Upper lobe of left lung (tissue), 6 donors: ENCODE measurements around the gene GNB3. TPM values are rescaled to one million over a fixed set of nuclear protein-coding genes. Genes with fewer than 3 reads are reported as not detected.

Experiments used
- ATAC-seq, 2 donors: fragments of 200-7000 bp; cut with Tn5 transposase; one replicate each; pipeline ENCODE4 v1.9.1; 2022; ENCODE audit warnings: mild to moderate bottlenecking in 2 of 2, moderate library complexity in 2 of 2; ENCODE audit not compliant: low FRiP score in 2 of 2
- DNase-seq, 2 donors: peaks; one replicate each; pipeline ENCODE4 v3.0.0-alpha.2; 2019 to 2020
- H3K27ac ChIP-seq, 4 donors: fragments of 200-600 bp; sonication (generic); one replicate each; pipeline ENCODE4 v1.5.1; 2016 to 2019
- H3K27me3 ChIP-seq, 4 donors: fragments of 200-600 bp; sonication (generic); one replicate each; pipeline ENCODE4 v1.5.1; 2017 to 2019
- H3K36me3 ChIP-seq, 4 donors: fragments of 200-600 bp; sonication (generic); one replicate each; pipeline ENCODE4 v1.5.1; 2016 to 2019
- H3K4me1 ChIP-seq, 4 donors: fragments of 200-600 bp; sonication (generic); one replicate each; pipeline ENCODE4 v1.5.1; 2018 to 2019
- H3K4me3 ChIP-seq, 4 donors: fragments of 200-600 bp; sonication (generic); one replicate each; pipeline ENCODE4 v1.5.1; 2017 to 2019; ENCODE audit warnings: mild to moderate bottlenecking in 2 of 4, moderate library complexity in 1 of 4
- H3K9me3 ChIP-seq, 4 donors: fragments of 200-600 bp; sonication (generic); one replicate each; pipeline ENCODE4 v1.5.1; 2018 to 2019
- EP300 ChIP-seq, 4 donors: sonication (generic); formaldehyde crosslinking; IDR thresholded peaks; one replicate each; pipeline ENCODE4 v1.5.1; 2017; ENCODE audit warnings: antibody characterized with exemption in 4 of 4, control low read depth in 2 of 4
- POLR2A ChIP-seq, 4 donors: fragments of 450-650 bp; IDR thresholded peaks; one replicate each; pipeline ENCODE4 v1.5.1; 2016 to 2017; ENCODE audit warnings: antibody characterized with exemption in 4 of 4, mild to moderate bottlenecking in 2 of 4
- POLR2AphosphoS5 ChIP-seq, 2 donors: sonication (generic); formaldehyde crosslinking; IDR thresholded peaks; one replicate each; pipeline ENCODE4 v1.5.1; 2017; ENCODE audit warnings: antibody characterized with exemption in 2 of 2
- WGBS, 2 donors: methylation state at CpG; one replicate each; pipeline ENCODE4 v1.1.5; 2017 to 2018; 5-methylcytosine and 5-hydroxymethylcytosine counted together
- total RNA-seq, 6 donors: library from RNA; depleted of rRNA in 4 of 6; stranded (reverse); fragments of >200 nt in 4 of 6; gene quantifications; one replicate each; pipeline versions ENCODE4 v1.1.0 to v1.2.1, GENCODE V29; 2016 to 2021
- TF ChIP-seq, protein P1 (sequence below), 6 experiments: fragments of 450-650 bp in 4 of 6; fragments of 200-600 bp in 2 of 6; sonication (generic) in 2 of 6; IDR thresholded peaks; one replicate each; pipeline ENCODE4 v1.5.1; 2016 to 2019; ENCODE audit warnings: antibody characterized with exemption in 6 of 6
- donor health status: DM: no; HTN: no; CAD: no; lungs with moderate emphysema.
- donor health status: DM: no; HTN: yes; CAD: no; lungs with severe emphysema.

Gene GNB3
- total RNA-seq, 6 donors from 2014 or later, result 0.44 to 1.4 (median 0.86) TPM; not detected in 1

DNA sequence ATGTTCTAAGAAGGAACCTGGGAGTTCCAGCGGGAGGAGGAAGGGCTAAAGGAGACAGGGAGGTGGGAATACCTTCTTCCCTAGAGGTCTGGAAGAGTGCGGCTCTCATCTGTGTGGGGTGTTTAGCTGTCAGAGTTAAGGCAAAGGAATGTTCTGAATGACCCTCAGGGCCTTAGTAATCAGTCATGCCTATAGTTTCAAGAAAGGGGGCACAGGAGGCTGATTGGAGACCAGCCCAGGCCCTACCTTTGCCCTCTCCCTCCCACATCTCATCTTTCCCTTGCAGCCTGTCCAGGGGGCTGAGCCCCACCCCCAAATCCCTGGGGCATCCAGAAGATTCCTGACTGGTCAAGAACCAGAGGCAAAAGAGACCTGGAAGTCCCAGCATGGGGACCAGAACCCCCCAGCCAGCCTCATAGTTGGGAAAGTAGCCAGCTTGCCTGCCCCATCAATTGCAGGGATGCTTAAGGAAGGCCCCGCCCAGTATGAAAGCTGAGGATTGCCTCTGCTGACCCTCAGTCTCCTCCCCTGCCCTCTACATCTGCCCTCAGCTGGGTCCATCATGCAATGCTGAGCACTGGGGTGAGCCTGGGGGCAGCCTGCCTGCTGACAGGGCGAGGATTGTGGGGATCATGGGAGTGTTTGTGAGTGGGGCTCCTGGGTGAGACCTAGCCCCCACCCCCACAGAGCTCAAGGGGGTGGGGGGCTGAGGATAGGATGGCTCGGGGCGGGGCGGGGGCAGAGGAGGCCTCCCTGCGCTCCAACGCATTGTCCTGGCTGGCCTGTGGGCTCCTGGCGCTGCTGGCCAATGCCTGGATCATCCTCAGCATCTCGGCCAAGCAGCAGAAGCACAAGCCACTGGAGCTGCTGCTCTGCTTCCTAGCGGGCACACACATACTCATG is 17.3 kb upstream of the GNB3 start:
- 74 to 87% methylated on average over 4 to 12 of the region's 12 CpGs for WGBS, 2 donors
- no peak for ATAC-seq
- Histone ChIP-seq H3K27me3 (peaks cover 0 to 11% (median 5%) of the 10 kb centered on the region in 4 donors), H3K36me3 (no peaks in the 10 kb centered on the region), H3K9me3 (no peaks in the 10 kb centered on the region), H3K4me3 (no peak overlapping the region), H3K4me1 (peaks cover 23 to 39% (median 32%) of the 10 kb centered on the region in 4 donors), H3K27ac (no peak overlapping the region)
- TF ChIP-seq POLR2AphosphoS5 (IDR thresholded peaks at IDR 0.05), result no peak
- no peak for TF ChIP-seq POLR2A (IDR thresholded peaks at IDR 0.05)
- no peak for TF ChIP-seq EP300 (IDR thresholded peaks at IDR 0.05)
- DNase-seq, result peak in 1 of 2 donors; percentile 66

- ATAC-seq (no peak), DNase-seq (peak in 1 of 2 donors; percentile 66)
- Histone ChIP-seq H3K27ac (no peak overlapping the region), H3K36me3 (no peaks in the 10 kb centered on the region), H3K27me3 (peaks cover 0 to 18% (median 9%) of the 10 kb centered on the region in 4 donors), H3K9me3 (no peaks in the 10 kb centered on the region), H3K4me1 (peaks cover 23 to 47% (median 38%) of the 10 kb centered on the region in 4 donors), H3K4me3 (no peak overlapping the region)
- 91 to 97% methylated on average over 19 to 37 of the region's 37 CpGs for WGBS, 2 donors
- TF ChIP-seq POLR2AphosphoS5 (IDR thresholded peaks at IDR 0.05) (no peak), EP300 (IDR thresholded peaks at IDR 0.05) (no peak), POLR2A (IDR thresholded peaks at IDR 0.05) (no peak)
- TF ChIP-seq, protein P1, sequence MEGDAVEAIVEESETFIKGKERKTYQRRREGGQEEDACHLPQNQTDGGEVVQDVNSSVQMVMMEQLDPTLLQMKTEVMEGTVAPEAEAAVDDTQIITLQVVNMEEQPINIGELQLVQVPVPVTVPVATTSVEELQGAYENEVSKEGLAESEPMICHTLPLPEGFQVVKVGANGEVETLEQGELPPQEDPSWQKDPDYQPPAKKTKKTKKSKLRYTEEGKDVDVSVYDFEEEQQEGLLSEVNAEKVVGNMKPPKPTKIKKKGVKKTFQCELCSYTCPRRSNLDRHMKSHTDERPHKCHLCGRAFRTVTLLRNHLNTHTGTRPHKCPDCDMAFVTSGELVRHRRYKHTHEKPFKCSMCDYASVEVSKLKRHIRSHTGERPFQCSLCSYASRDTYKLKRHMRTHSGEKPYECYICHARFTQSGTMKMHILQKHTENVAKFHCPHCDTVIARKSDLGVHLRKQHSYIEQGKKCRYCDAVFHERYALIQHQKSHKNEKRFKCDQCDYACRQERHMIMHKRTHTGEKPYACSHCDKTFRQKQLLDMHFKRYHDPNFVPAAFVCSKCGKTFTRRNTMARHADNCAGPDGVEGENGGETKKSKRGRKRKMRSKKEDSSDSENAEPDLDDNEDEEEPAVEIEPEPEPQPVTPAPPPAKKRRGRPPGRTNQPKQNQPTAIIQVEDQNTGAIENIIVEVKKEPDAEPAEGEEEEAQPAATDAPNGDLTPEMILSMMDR (IDR thresholded peaks at IDR 0.05), result no peak
These were observed 16.5 kb upstream of the GNB3 start for GRCh38 chr12:6824085-6824775.

DNA sequence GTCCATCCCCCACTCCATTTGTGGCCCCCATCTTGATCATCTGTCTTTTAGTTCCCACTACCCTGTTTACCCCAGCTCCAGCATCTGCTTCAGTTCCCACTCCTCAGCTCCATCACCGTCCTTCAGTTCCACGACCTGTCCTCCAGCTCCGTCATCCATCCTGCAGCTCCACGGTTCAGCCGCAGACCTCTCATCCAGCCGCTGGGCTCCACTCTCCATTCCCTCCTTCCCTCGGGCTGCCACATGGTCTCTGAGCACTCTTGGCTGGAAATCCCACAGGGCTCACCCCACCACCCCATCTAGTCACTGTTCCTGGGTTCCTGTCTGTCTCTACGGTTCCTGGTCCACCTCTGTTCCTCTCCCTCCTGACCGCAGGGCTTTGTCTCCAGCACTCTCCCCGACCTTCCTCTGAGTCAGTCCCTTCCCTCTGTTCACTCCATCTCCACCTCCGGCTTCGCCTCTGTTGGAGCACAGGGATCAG is 15.8 kb upstream of the GNB3 start:
- Histone ChIP-seq H3K4me3 (no peak overlapping the region), H3K27ac (no peak overlapping the region), H3K4me1 (peaks cover 27 to 51% (median 43%) of the 10 kb centered on the region in 4 donors), H3K27me3 (peaks cover 0 to 23% (median 9%) of the 10 kb centered on the region in 4 donors), H3K36me3 (no peaks in the 10 kb centered on the region), H3K9me3 (no peaks in the 10 kb centered on the region)
- WGBS, 2 donors, result 59 to 65% methylated on average over 12 of the region's 12 CpGs
- DNase-seq, result no peak
- no peak for TF ChIP-seq POLR2AphosphoS5 (IDR thresholded peaks at IDR 0.05)
- TF ChIP-seq POLR2A (IDR thresholded peaks at IDR 0.05), result no peak
- TF ChIP-seq, protein P1 (IDR thresholded peaks at IDR 0.05), result no peak
- no peak for TF ChIP-seq EP300 (IDR thresholded peaks at IDR 0.05)
- ATAC-seq, result no peak

DNA sequence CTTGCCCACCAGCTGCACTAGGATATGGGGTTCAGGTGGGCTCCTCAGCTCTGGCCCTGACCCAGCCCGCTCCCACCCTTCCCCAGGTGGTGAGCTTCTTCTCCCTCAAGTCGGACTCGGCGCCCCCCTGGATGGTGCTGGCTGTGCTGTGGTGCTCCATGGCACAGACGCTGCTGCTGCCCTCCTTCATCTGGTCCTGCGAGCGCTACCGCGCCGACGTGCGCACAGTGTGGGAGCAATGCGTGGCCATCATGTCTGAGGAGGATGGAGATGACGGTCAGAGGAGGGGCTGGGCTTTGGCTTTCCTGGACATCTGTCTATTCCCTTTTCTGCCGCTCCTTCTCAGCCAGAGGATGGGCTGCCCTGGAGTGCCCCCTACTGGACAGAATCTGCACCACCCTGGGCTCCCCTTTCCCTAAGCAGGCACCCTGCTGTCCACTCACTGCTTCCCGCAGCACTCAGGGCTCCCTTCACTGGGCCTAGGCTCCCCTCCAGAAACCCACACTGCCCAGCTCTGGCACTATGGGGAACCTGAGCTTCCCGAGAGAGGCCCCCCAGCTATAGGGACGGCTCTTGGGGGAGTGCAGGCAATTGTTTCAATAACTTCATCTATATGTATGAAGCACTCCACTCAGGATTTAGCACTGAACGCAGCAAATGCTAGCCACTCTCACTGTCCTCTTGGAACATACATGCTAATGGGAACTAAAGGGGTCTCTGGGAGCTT is 15.2 kb upstream of the GNB3 start:
- Histone ChIP-seq H3K36me3 (no peaks in the 10 kb centered on the region), H3K27ac (no peak overlapping the region), H3K27me3 (peaks cover 0 to 23% (median 9%) of the 10 kb centered on the region in 4 donors), H3K9me3 (no peaks in the 10 kb centered on the region), H3K4me1 (peaks cover 27 to 51% (median 43%) of the 10 kb centered on the region in 4 donors), H3K4me3 (no peak overlapping the region)
- DNase-seq (peak; percentile 85 to 86), ATAC-seq (peak; percentile 79 to 85)
- TF ChIP-seq, protein P1 (IDR thresholded peaks at IDR 0.05), result peak; percentile 84 to 94 (median 92)
- TF ChIP-seq EP300 (IDR thresholded peaks at IDR 0.05) (no peak), POLR2AphosphoS5 (IDR thresholded peaks at IDR 0.05) (peak in 1 of 2 donors; percentile 25)
- WGBS, 2 donors, result 9 to 27% methylated on average over 9 to 19 of the region's 19 CpGs
